Endometrial microvascular endothelial cells (primary cell): ENCODE measurements around the gene MACROD2. TPM values are rescaled to one million over a fixed set of nuclear protein-coding genes. Genes with fewer than 3 reads are reported as not detected.
"Not testable (repeated sequence)": the region's sequence is repeated elsewhere in the genome, so short reads cannot be mapped to it uniquely, and the experiment has no call there.

Experiments used
- in situ Hi-C: cut with HindIII; loops from 2 replicates; pipeline ENCODE4 v1.10.0; 2017; ENCODE audit warnings: low sequenced_read_pairs, low pct_unique_long_range_greater_than_20kb; ENCODE audit errors: inconsistent ontology term
- total RNA-seq: library from RNA; depleted of rRNA; stranded (reverse); fragments of >200 nt; gene quantifications from one replicate; pipeline ENCODE4 v1.2.3, GENCODE V29; 2015; ENCODE audit errors: inconsistent ontology term

MACROD2 gene
- total RNA-seq, 1 donor from 2014 or later = not detected

- in situ Hi-C loops = no loop called here
Measured at GRCh38 chr20:15188415-15188814, 1193.1 kb downstream of the MACROD2 start.

GRCh38 chr20:15191082-15191723 lies 1195.9 kb downstream of the MACROD2 start:
- in situ Hi-C loops = no loop called here

- in situ Hi-C loops = no loop called here
Measured at GRCh38 chr20:15195378-15195777, 1200.1 kb downstream of the MACROD2 start.

GRCh38 chr20:15196547-15197255 lies 1201.4 kb downstream of the MACROD2 start:
- in situ Hi-C loops = no loop called here

- in situ Hi-C loops = not testable (repeated sequence)
Measured at GRCh38 chr20:15198017-15198416, 1202.7 kb downstream of the MACROD2 start.

GRCh38 chr20:15199698-15200097 lies 1204.4 kb downstream of the MACROD2 start:
- in situ Hi-C loops = no loop called here

GRCh38 chr20:15200147-15200565 lies 1204.8 kb downstream of the MACROD2 start:
- in situ Hi-C loops = no loop called here

- in situ Hi-C loops = no loop called here
Measured at GRCh38 chr20:15201602-15202001, 1206.3 kb downstream of the MACROD2 start.

- in situ Hi-C loops = no loop called here
Measured at GRCh38 chr20:15204234-15204633, 1208.9 kb downstream of the MACROD2 start.

GRCh38 chr20:15205028-15205427 lies 1209.7 kb downstream of the MACROD2 start:
- in situ Hi-C loops = no loop called here

- in situ Hi-C loops = no loop called here
Measured at GRCh38 chr20:15205719-15206118, 1210.4 kb downstream of the MACROD2 start.

- in situ Hi-C loops = no loop called here
Measured at GRCh38 chr20:15209537-15209936, 1214.2 kb downstream of the MACROD2 start.

GRCh38 chr20:15214051-15214450 lies 1218.7 kb downstream of the MACROD2 start:
- in situ Hi-C loops = no loop called here

GRCh38 chr20:15220009-15220656 lies 1224.8 kb downstream of the MACROD2 start:
- in situ Hi-C loops = no loop called here

- in situ Hi-C loops = no loop called here
Measured at GRCh38 chr20:15220778-15221565, 1225.7 kb downstream of the MACROD2 start.

GRCh38 chr20:15222502-15223330 lies 1227.4 kb downstream of the MACROD2 start:
- in situ Hi-C loops = no loop called here

- in situ Hi-C loops = no loop called here
Measured at GRCh38 chr20:15224199-15224598, 1228.9 kb downstream of the MACROD2 start.

- in situ Hi-C loops = no loop called here
Measured at GRCh38 chr20:15227102-15227501, 1231.8 kb downstream of the MACROD2 start.
